ENCODE data around the gene EDEM1. TPM values are rescaled to one million over a fixed set of nuclear protein-coding genes. Genes with fewer than 3 reads are reported as not detected.
"Not testable (repeated sequence)": the region's sequence is repeated elsewhere in the genome, so short reads cannot be mapped to it uniquely, and the experiment has no call there.

The EDEM1 gene
- total RNA-seq, 1 donor from 2014 or later = 24.1 TPM

DNA sequence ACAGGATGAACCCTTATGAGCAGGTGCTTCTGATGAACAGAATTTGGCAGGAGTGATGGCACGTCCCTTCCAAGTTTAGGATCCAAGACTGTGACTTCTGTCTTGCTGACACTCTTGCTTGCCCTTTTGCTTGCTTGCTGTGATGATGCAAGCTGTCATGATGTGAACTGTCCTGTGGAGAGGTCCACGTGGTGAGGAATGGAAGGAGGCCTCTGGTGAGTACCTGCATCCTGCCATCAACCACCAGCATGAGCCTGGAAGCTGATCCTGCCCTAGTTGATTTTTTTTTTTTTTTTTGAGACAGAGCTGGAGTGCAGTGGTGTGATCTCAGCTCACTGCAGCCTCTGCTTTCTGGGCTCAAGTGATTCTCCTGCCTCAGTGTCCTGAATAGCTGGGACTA, 45.5 kb downstream of the EDEM1 start:
- Mint-ChIP-seq H3K36me3 (ENCODE audit: insufficient read depth) (no peaks in the 10 kb centered on the region), H3K27me3 (peaks cover 9% of the 10 kb centered on the region), H3K27ac (no peak overlapping the region), H3K4me1 (ENCODE audit: low read depth) (peaks cover 1% of the 10 kb centered on the region), H3K9me3 (ENCODE audit: low read depth) (no peaks in the 10 kb centered on the region), H3K4me3 (ENCODE audit: low read depth) (no peak overlapping the region)
- no peak for DNase-seq (ENCODE audit: low spot score, unreplicated experiment)
- TF ChIP-seq, protein P1, sequence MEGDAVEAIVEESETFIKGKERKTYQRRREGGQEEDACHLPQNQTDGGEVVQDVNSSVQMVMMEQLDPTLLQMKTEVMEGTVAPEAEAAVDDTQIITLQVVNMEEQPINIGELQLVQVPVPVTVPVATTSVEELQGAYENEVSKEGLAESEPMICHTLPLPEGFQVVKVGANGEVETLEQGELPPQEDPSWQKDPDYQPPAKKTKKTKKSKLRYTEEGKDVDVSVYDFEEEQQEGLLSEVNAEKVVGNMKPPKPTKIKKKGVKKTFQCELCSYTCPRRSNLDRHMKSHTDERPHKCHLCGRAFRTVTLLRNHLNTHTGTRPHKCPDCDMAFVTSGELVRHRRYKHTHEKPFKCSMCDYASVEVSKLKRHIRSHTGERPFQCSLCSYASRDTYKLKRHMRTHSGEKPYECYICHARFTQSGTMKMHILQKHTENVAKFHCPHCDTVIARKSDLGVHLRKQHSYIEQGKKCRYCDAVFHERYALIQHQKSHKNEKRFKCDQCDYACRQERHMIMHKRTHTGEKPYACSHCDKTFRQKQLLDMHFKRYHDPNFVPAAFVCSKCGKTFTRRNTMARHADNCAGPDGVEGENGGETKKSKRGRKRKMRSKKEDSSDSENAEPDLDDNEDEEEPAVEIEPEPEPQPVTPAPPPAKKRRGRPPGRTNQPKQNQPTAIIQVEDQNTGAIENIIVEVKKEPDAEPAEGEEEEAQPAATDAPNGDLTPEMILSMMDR (IDR thresholded peaks at IDR 0.05; ENCODE audit: unreplicated experiment) = no peak

DNA sequence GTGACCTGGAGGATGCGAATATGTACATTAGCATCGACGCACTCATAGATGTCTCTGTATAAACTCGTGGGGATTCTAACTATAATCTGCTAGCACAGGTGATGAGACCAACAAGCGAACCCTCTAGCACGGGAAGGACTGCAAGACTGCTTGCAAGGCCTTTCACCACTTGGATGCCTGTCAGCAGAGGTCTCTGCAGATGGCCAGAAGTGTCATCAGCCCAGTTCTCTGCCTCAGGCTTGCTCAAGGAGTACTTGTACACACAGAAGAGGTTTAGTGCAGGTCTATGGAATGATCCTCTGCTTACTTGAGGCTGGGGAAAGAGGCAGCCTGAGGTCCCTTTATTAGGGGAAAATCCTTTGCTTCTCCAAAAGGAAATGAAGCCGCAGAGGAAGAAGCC, 48.1 kb downstream of the EDEM1 start:
- Mint-ChIP-seq H3K4me1 (ENCODE audit: low read depth) (peaks cover 4% of the 10 kb centered on the region), H3K27me3 (peaks cover 9% of the 10 kb centered on the region), H3K27ac (no peak overlapping the region), H3K36me3 (ENCODE audit: insufficient read depth) (no peaks in the 10 kb centered on the region), H3K9me3 (ENCODE audit: low read depth) (no peaks in the 10 kb centered on the region), H3K4me3 (ENCODE audit: low read depth) (no peak overlapping the region)
- TF ChIP-seq, protein P1 (IDR thresholded peaks at IDR 0.05; ENCODE audit: unreplicated experiment) = no peak
- no peak for DNase-seq (ENCODE audit: low spot score, unreplicated experiment)

DNA sequence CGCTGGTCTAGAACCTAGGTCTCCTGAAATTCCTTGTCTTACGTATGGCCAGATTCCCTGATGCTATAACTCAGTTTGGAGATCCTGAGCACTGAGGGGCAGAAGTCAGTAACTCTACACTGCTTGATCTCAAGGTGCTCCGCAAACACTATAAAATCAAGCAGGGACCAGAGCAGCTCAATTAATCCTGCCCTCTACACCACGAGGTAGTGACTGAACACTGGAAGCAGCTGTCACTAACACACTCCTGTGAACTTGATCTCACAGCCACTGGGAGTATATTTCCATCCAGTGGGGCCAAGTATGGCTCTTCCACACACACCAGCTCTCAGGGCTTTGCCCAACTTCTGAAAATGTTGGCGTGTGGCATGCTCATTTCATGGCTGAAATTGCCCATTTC, 51.0 kb downstream of the EDEM1 start:
- Mint-ChIP-seq H3K36me3 (ENCODE audit: insufficient read depth) (peaks cover 1% of the 10 kb centered on the region), H3K9me3 (ENCODE audit: low read depth) (peaks cover under 1% of the 10 kb centered on the region), H3K27ac (no peak overlapping the region), H3K4me3 (ENCODE audit: low read depth) (no peak overlapping the region), H3K4me1 (ENCODE audit: low read depth) (peaks cover 4% of the 10 kb centered on the region), H3K27me3 (peaks cover 3% of the 10 kb centered on the region)
- TF ChIP-seq, protein P1 (IDR thresholded peaks at IDR 0.05; ENCODE audit: unreplicated experiment) = no peak
- no peak for DNase-seq (ENCODE audit: low spot score, unreplicated experiment)

DNA sequence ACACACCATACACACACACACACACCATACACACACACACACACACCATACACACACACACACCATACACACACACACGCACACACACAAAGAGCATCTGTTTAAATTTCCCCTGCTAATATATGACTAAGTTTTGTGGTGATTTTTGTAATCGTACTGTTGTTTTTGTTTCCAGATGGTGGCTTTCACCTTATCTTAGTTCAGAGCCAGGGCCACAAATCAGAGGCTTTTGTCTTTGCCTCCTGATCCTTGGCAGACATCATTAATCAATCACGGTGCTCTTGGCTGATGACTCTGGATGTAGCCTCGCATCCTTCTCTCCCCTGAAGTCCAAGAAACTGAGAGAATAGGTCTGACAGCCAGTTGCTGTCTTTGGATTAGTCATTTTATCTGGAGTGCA, 52.1 kb downstream of the EDEM1 start:
- TF ChIP-seq, protein P1 (IDR thresholded peaks at IDR 0.05; ENCODE audit: unreplicated experiment) = no peak
- peaks cover 4% of the 10 kb centered on the region for H3K4me1 Mint-ChIP-seq (ENCODE audit: low read depth)
- H3K36me3 Mint-ChIP-seq (ENCODE audit: insufficient read depth) = peaks cover 5% of the 10 kb centered on the region
- no peak for DNase-seq (ENCODE audit: low spot score, unreplicated experiment)
- no peak overlapping the region for H3K4me3 Mint-ChIP-seq (ENCODE audit: low read depth)
- H3K27ac Mint-ChIP-seq = no peak overlapping the region
- peaks cover 3% of the 10 kb centered on the region for H3K27me3 Mint-ChIP-seq
- H3K9me3 Mint-ChIP-seq (ENCODE audit: low read depth) = peaks cover 10% of the 10 kb centered on the region

DNA sequence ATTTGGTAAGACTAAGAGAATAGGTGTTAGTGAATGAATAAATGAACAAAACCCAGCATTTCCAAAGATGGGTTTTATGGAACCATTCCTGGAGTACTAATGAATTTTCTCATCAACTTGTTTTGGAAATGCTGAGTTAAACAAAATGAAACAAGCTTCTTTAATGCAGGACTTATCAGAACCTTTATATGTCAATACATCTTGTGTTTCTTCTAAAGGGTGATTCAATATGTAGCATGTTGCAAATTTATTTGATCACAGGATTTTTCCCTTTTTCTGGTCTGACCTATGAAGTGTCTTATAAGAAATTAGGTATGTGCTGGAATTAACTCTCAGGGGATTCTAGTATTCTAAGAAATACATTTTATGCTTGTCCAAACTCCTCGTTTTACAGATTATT, 53.2 kb downstream of the EDEM1 start:
- H3K4me3 Mint-ChIP-seq (ENCODE audit: low read depth) = no peak overlapping the region
- TF ChIP-seq, protein P1 (IDR thresholded peaks at IDR 0.05; ENCODE audit: unreplicated experiment) = no peak
- no peak overlapping the region for H3K27ac Mint-ChIP-seq
- H3K27me3 Mint-ChIP-seq = peaks cover 3% of the 10 kb centered on the region
- peaks cover 5% of the 10 kb centered on the region for H3K36me3 Mint-ChIP-seq (ENCODE audit: insufficient read depth)
- no peak for DNase-seq (ENCODE audit: low spot score, unreplicated experiment)
- H3K4me1 Mint-ChIP-seq (ENCODE audit: low read depth) = peaks cover 4% of the 10 kb centered on the region
- peaks cover 10% of the 10 kb centered on the region for H3K9me3 Mint-ChIP-seq (ENCODE audit: low read depth)

DNA sequence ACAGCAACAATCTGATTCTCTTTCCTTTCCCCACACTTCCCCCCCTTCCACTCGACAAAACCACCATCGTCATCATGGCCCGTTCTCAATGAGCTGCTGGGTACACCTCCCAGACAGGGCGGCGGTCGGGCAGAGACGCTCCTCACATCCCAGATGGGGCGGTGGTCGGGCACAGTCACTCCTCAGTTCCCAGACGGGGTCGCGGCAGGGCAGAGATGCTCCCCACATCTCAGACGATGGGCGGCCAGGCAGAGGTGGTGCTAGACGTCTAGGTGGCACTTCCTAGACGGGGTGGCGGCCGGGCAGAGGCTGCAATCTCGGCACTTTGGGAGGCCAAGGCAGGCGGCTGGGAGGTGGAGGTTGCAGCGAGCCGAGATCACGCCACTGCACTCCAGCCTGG, 55.3 kb downstream of the EDEM1 start:
- H3K4me3 Mint-ChIP-seq (ENCODE audit: low read depth); DNase-seq (ENCODE audit: low spot score, unreplicated experiment); H3K4me1 Mint-ChIP-seq (ENCODE audit: low read depth); H3K27me3 Mint-ChIP-seq; H3K36me3 Mint-ChIP-seq (ENCODE audit: insufficient read depth); H3K27ac Mint-ChIP-seq: not testable (repeated sequence)
- peaks cover 10% of the 10 kb centered on the region for H3K9me3 Mint-ChIP-seq (ENCODE audit: low read depth)
